ENCODE data around the gene CAB39L.

The CAB39L gene

GRCh38 chr13:49368688-49369087, 75.2 kb downstream of the CAB39L start:
- Histone ChIP-seq H3K27ac (ENCODE audit: low read depth, low read length) (no peak overlapping the region), H2AFZ (ENCODE audit: low read depth, low read length, severe bottlenecking) (no peak overlapping the region), H3K4me2 (ENCODE audit: low read depth, low read length, poor library complexity, severe bottlenecking) (no peak overlapping the region)

GRCh38 chr13:49367640-49368422, 76.0 kb downstream of the CAB39L start:
- no peaks in the 10 kb centered on the region for H4K20me1 ChIP-seq (ENCODE audit: low read depth, low read length)
- TF ChIP-seq EZH2phosphoT487 (conservative IDR thresholded peaks at IDR 0.05; ENCODE audit: low read length): no peak
- no peak for TF ChIP-seq CTCF (IDR thresholded peaks at IDR 0.05; ENCODE audit: insufficient read depth, low read length, poor library complexity, severe bottlenecking)
- no peak overlapping the region for H3K4me3 ChIP-seq (ENCODE audit: insufficient read depth, low read length, poor library complexity, severe bottlenecking)
- H3F3A ChIP-seq (ENCODE audit: insufficient read depth): peaks cover 10% of the 10 kb centered on the region; the same call in 1 of the 2 replicates
- no peak overlapping the region for H3K9ac ChIP-seq (ENCODE audit: low read length)
- no peak overlapping the region for H2AFZ ChIP-seq (ENCODE audit: low read depth, low read length, severe bottlenecking)
- no peaks in the 10 kb centered on the region for H3K27me3 ChIP-seq (ENCODE audit: low read length)
- no peak overlapping the region for H3K27ac ChIP-seq (ENCODE audit: low read depth, low read length)
- H3K9me3 ChIP-seq (ENCODE audit: insufficient read depth, low read length): no peaks in the 10 kb centered on the region
- no peaks in the 10 kb centered on the region for H3K79me2 ChIP-seq (ENCODE audit: insufficient read depth, low read length)
- H3K9me2 ChIP-seq (replicated peaks; ENCODE audit: insufficient read depth, low read length): no peaks in the 10 kb centered on the region
- H3K4me2 ChIP-seq (ENCODE audit: low read depth, low read length, poor library complexity, severe bottlenecking): no peak overlapping the region
- H3K36me3 ChIP-seq (ENCODE audit: low read length): no peaks in the 10 kb centered on the region

More at GRCh38 chr13:49368688-49369087, 75.2 kb downstream of the CAB39L start:
- Histone ChIP-seq H3F3A (ENCODE audit: insufficient read depth) (peaks cover 10% of the 10 kb centered on the region; the same call in 1 of the 2 replicates), H3K4me3 (ENCODE audit: insufficient read depth, low read length, poor library complexity, severe bottlenecking) (no peak overlapping the region), H4K20me1 (ENCODE audit: low read depth, low read length) (no peaks in the 10 kb centered on the region), H3K9ac (ENCODE audit: low read length) (no peak overlapping the region), H3K36me3 (ENCODE audit: low read length) (no peaks in the 10 kb centered on the region), H3K9me3 (ENCODE audit: insufficient read depth, low read length) (no peaks in the 10 kb centered on the region), H3K79me2 (ENCODE audit: insufficient read depth, low read length) (no peaks in the 10 kb centered on the region), H3K9me2 (replicated peaks; ENCODE audit: insufficient read depth, low read length) (no peaks in the 10 kb centered on the region), H3K27me3 (ENCODE audit: low read length) (no peaks in the 10 kb centered on the region)
- no peak for TF ChIP-seq CTCF (IDR thresholded peaks at IDR 0.05; ENCODE audit: insufficient read depth, low read length, poor library complexity, severe bottlenecking)

GRCh38 chr13:49366841-49367240, 77.0 kb downstream of the CAB39L start:
- Histone ChIP-seq H3K27ac (ENCODE audit: low read depth, low read length) (no peak overlapping the region), H3K79me2 (ENCODE audit: insufficient read depth, low read length) (no peaks in the 10 kb centered on the region), H3K4me2 (ENCODE audit: low read depth, low read length, poor library complexity, severe bottlenecking) (no peak overlapping the region), H3K27me3 (ENCODE audit: low read length) (no peaks in the 10 kb centered on the region), H2AFZ (ENCODE audit: low read depth, low read length, severe bottlenecking) (no peak overlapping the region), H3K9ac (ENCODE audit: low read length) (no peak overlapping the region), H3K36me3 (ENCODE audit: low read length) (no peaks in the 10 kb centered on the region), H3K9me2 (replicated peaks; ENCODE audit: insufficient read depth, low read length) (no peaks in the 10 kb centered on the region), H3K9me3 (ENCODE audit: insufficient read depth, low read length) (no peaks in the 10 kb centered on the region), H3F3A (ENCODE audit: insufficient read depth) (peaks cover 5% of the 10 kb centered on the region; the same call in 1 of the 2 replicates), H4K20me1 (ENCODE audit: low read depth, low read length) (no peaks in the 10 kb centered on the region), H3K4me3 (ENCODE audit: insufficient read depth, low read length, poor library complexity, severe bottlenecking) (no peak overlapping the region)
- no peak for TF ChIP-seq EZH2phosphoT487 (conservative IDR thresholded peaks at IDR 0.05; ENCODE audit: low read length)
- TF ChIP-seq CTCF (IDR thresholded peaks at IDR 0.05; ENCODE audit: insufficient read depth, low read length, poor library complexity, severe bottlenecking): no peak
